OCI-LY3 (cell line): ENCODE measurements around the gene COX20.

Source experiments
- H2AFZ ChIP-seq: fragments of 200-600, 300-600 bp; shearing (Covaris generic); 2 replicates; pipeline ENCODE4 v1.6.0; 2014; ENCODE audit warnings: antibody characterized with exemption, low read depth, low read length
- H3K27ac ChIP-seq: fragments of 200-600, 300-600 bp; sonication (generic); 2 replicates; pipeline ENCODE4 v1.5.1; 2014; ENCODE audit warnings: mild to moderate bottlenecking, low read length, moderate library complexity, mixed read lengths
- H3K27me3 ChIP-seq: fragments of 200-600, 300-600 bp; sonication (generic); 2 replicates; pipeline ENCODE4 v1.6.1; 2014; ENCODE audit warnings: low read depth, low read length, mixed read lengths
- H3K36me3 ChIP-seq: fragments of 200-600, 300-600 bp; sonication (generic); replicated peaks from 2 replicates; pipeline ENCODE3; 2014; ENCODE audit warnings: low read depth, low read length, mixed read lengths
- H3K4me1 ChIP-seq: fragments of 300-600, 200-600 bp; sonication (generic); 2 replicates; pipeline ENCODE4 v1.6.1; 2014; ENCODE audit warnings: low read length, mixed read lengths
- H3K4me2 ChIP-seq: fragments of 200-600, 300-600 bp; sonication (generic); 2 replicates; pipeline ENCODE4 v1.6.1; 2014; ENCODE audit warnings: low read length, mixed read lengths
- H3K4me3 ChIP-seq: fragments of 300-600, 200-600 bp; sonication (generic); 2 replicates; pipeline ENCODE4 v1.5.1; 2014; ENCODE audit warnings: antibody characterized with exemption, mild to moderate bottlenecking, low read length, moderate library complexity
- H3K79me2 ChIP-seq: fragments of 300-600, 200-600 bp; shearing (Covaris generic); 2 replicates; pipeline ENCODE4 v1.6.1; 2014; ENCODE audit warnings: mild to moderate bottlenecking, low read length, mixed read lengths
- H3K9ac ChIP-seq: fragments of 300-600, 200-600 bp; shearing (Covaris generic); 2 replicates; pipeline ENCODE4 v1.6.0; 2014; ENCODE audit warnings: mild to moderate bottlenecking, low read length, moderate library complexity
- H3K9me3 ChIP-seq: fragments of 200-600, 300-600 bp; shearing (Covaris generic); 2 replicates; pipeline ENCODE4 v1.6.1; 2014; ENCODE audit warnings: low read length, mixed read lengths; ENCODE audit not compliant: insufficient read depth
- H4K20me1 ChIP-seq: fragments of 200-600, 300-600 bp; sonication (generic); 2 replicates; pipeline ENCODE4 v1.6.1; 2016; ENCODE audit warnings: low read length, mixed read lengths; ENCODE audit not compliant: insufficient read depth
- CTCF ChIP-seq: fragments of 200-600, 300-600 bp; sonication (generic); IDR thresholded peaks from 2 replicates; pipeline ENCODE4 v1.5.1; 2014; ENCODE audit warnings: antibody characterized with exemption, low read length, low read depth
- EZH2phosphoT487 ChIP-seq: fragments of 200-600 bp; shearing (Covaris generic); IDR thresholded peaks from 2 replicates; pipeline ENCODE4 v1.6.1; 2018; ENCODE audit warnings: antibody characterized with exemption, mixed run types, low read depth

The COX20 gene

DNA sequence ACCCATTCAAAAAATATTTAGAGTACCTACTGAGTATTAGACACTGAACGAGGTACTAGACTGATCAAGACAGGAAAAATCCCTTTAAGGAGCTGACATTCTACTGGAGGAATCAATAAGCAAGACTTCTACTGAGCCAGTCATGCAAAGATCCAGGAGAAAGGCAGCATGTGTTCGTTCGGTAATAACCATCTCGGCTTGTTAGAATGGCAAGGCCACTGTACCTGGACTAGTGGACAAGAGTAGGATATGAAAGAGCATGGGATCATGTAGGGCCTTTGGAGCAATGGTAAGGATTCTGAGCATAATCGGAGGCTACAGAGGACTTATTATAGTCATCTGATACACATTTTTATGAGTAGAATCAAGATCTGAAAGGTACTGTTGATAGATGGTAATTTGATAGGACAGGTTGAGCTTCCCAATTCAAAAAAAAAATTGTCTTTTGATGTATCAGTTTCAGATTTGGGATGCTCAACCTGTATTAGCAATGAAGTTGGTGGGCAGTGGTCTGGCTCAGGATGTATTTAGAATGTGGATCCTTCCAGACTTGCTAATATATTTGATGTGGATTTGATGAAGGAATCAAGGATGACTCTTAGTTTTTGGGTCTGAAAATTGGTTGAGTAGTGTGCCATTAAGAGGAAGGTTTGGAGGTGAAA, 2.3 kb downstream of the COX20 start:
- Histone ChIP-seq H3K4me1 (peaks cover 56% of the 10 kb centered on the region), H3K79me2 (peaks cover 70% of the 10 kb centered on the region), H3K36me3 (peaks cover 49% of the 10 kb centered on the region), H3K27ac (peak overlapping the region; percentile 91), H2AFZ (no peak overlapping the region), H3K4me3 (peak overlapping the region; percentile 17), H3K9me3 (no peaks in the 10 kb centered on the region), H3K27me3 (no peaks in the 10 kb centered on the region), H3K4me2 (peak overlapping the region; percentile 88), H4K20me1 (peaks cover 32% of the 10 kb centered on the region), H3K9ac (0 out of 2 replicates have a peak overlapping the region, but pooled peaks have one; percentile 6)
- TF ChIP-seq CTCF (no peak), EZH2phosphoT487 (no peak)

- Histone ChIP-seq H3K4me2 (no peak overlapping the region), H3K36me3 (peaks cover 64% of the 10 kb centered on the region), H3K27me3 (no peaks in the 10 kb centered on the region), H3K79me2 (peaks cover 89% of the 10 kb centered on the region), H3K27ac (peak overlapping the region; percentile 54), H3K4me3 (no peak overlapping the region), H4K20me1 (peaks cover 39% of the 10 kb centered on the region), H3K4me1 (peaks cover 67% of the 10 kb centered on the region), H3K9ac (no peak overlapping the region), H2AFZ (no peak overlapping the region), H3K9me3 (no peaks in the 10 kb centered on the region)
- TF ChIP-seq CTCF (no peak), EZH2phosphoT487 (no peak)
Measured at GRCh38 chr1:244839656-244840055, 4.2 kb downstream of the COX20 start.

- TF ChIP-seq EZH2phosphoT487 (no peak), CTCF (no peak)
- H3K27ac ChIP-seq = peak overlapping the region; percentile 54
- no peak overlapping the region for H3K4me2 ChIP-seq
- H2AFZ ChIP-seq = no peak overlapping the region
- peaks cover 43% of the 10 kb centered on the region for H4K20me1 ChIP-seq
- H3K36me3 ChIP-seq = peaks cover 70% of the 10 kb centered on the region
- H3K9ac ChIP-seq = no peak overlapping the region
- peaks cover 94% of the 10 kb centered on the region for H3K79me2 ChIP-seq
- peaks cover 67% of the 10 kb centered on the region for H3K4me1 ChIP-seq
- no peaks in the 10 kb centered on the region for H3K27me3 ChIP-seq
- no peak overlapping the region for H3K4me3 ChIP-seq
- H3K9me3 ChIP-seq = no peaks in the 10 kb centered on the region
Measured at GRCh38 chr1:244840219-244840794, 4.8 kb downstream of the COX20 start.

DNA sequence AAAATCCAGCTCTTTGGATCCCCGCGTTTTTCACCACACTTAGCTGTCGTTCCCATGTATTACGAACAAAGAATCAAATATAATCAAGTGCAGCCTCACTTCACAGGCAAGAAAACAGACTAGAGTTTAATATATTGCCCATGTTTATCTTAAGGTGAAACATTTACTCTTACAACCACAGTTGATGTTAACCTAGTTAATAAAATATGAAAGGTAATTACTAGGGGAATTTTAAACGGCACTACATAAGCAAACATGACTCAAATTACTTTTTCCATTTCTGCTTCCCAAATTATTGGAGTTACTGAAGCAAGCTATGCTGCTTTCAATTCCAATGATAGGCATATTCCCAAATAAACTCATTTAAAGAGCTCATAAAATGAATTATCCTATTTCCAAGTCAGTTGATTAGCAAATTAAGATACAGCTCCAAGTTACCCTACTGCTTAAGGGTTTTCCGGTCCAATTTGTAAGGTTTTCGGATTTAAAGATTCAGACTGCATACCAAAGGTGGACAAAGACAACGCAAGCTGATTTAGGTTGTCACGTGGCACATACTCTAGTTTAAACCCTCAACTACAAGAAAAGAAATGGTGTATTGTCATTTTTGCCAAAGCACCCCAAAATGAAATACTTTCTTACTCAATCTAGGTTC, 5.9 kb downstream of the COX20 start:
- no peaks in the 10 kb centered on the region for H3K27me3 ChIP-seq
- peaks cover 77% of the 10 kb centered on the region for H3K36me3 ChIP-seq
- peaks cover 47% of the 10 kb centered on the region for H4K20me1 ChIP-seq
- no peak overlapping the region for H2AFZ ChIP-seq
- peaks cover 97% of the 10 kb centered on the region for H3K79me2 ChIP-seq
- H3K9ac ChIP-seq = no peak overlapping the region
- H3K4me2 ChIP-seq = peak overlapping the region; percentile 39
- TF ChIP-seq CTCF = no peak
- TF ChIP-seq EZH2phosphoT487 = no peak
- peak overlapping the region; percentile 11; the same call in 1 of the 2 replicates for H3K4me3 ChIP-seq
- no peaks in the 10 kb centered on the region for H3K9me3 ChIP-seq
- H3K4me1 ChIP-seq = peaks cover 63% of the 10 kb centered on the region
- peak overlapping the region; percentile 54 for H3K27ac ChIP-seq
